Hematopoietic multipotent progenitor cell treated with erythropoietin and hydrocortisone succinate and interleukin-3 and kit ligand, for 17 days (in vitro differentiated cells): ENCODE results near the gene LST1.

Source experiments
- DNase-seq: peaks from one replicate; pipeline ENCODE4 v3.0.0-alpha.2; 2015; ENCODE audit warnings: low spot score

The LST1 gene

GRCh38 chr6:31559958-31560696 is 25.9 kb upstream of the LST1 start:
- no peak for DNase-seq

- DNase-seq = no peak
Measured at GRCh38 chr6:31560697-31561058, 25.4 kb upstream of the LST1 start.

- DNase-seq = no peak
Measured at GRCh38 chr6:31567531-31568370, 18.3 kb upstream of the LST1 start.

GRCh38 chr6:31568537-31568961 is 17.5 kb upstream of the LST1 start:
- no peak for DNase-seq

- DNase-seq = no peak
Measured at GRCh38 chr6:31569861-31570536, 16.1 kb upstream of the LST1 start.

GRCh38 chr6:31572041-31572911 is 13.8 kb upstream of the LST1 start, which contains the start of gene LTA:
LTA (plus strand) TSS chr6:31572289; CDS start chr6:31572743, 454 bp downstream.
- DNase-seq = no peak

- no peak for DNase-seq
Measured at GRCh38 chr6:31573239-31574105, 12.6 kb upstream of the LST1 start.

GRCh38 chr6:31574106-31575061 is 11.7 kb upstream of the LST1 start:
- DNase-seq = no peak

- DNase-seq = no peak
Measured at GRCh38 chr6:31575335-31575901, 10.7 kb upstream of the LST1 start, which contains the start of gene TNF. TNF (plus strand) TSS chr6:31575565; CDS start chr6:31575742, 177 bp downstream.

- no peak for DNase-seq
Measured at GRCh38 chr6:31575952-31576685, 10.0 kb upstream of the LST1 start.

GRCh38 chr6:31576897-31577578 is 9.0 kb upstream of the LST1 start:
- DNase-seq = no peak

GRCh38 chr6:31577579-31577966 is 8.5 kb upstream of the LST1 start:
- DNase-seq = no peak

- DNase-seq = no peak
Measured at GRCh38 chr6:31578184-31579118, 7.6 kb upstream of the LST1 start.

- DNase-seq = no peak
Measured at GRCh38 chr6:31579119-31579505, 7.0 kb upstream of the LST1 start.

- no peak for DNase-seq
Measured at GRCh38 chr6:31579546-31580437, 6.3 kb upstream of the LST1 start.

- DNase-seq = no peak
Measured at GRCh38 chr6:31580438-31580740, 5.7 kb upstream of the LST1 start.
